Chondrocyte (in vitro differentiated cells): ENCODE measurements around the gene SLC20A1. TPM values are rescaled to one million over a fixed set of nuclear protein-coding genes. Genes with fewer than 3 reads are reported as not detected.

Experiments used
- DNase-seq: peaks from one replicate; pipeline ENCODE4 v3.0.0; 2021; ENCODE audit warnings: mixed read lengths, low spot score
- H3K27ac Mint-ChIP-seq: one replicate; pipeline ENCODE4 v1.8.0; 2021; ENCODE audit warnings: mild to moderate bottlenecking, moderate library complexity, mixed read lengths; ENCODE audit not compliant: unreplicated experiment
- H3K27me3 Mint-ChIP-seq: 2 replicates; pipeline ENCODE4 v1.8.0; 2021; ENCODE audit warnings: low read depth, mixed read lengths
- H3K36me3 Mint-ChIP-seq: 2 replicates; pipeline ENCODE4 v1.8.0; 2021; ENCODE audit warnings: low read depth, mixed read lengths
- H3K4me1 Mint-ChIP-seq: 2 replicates; pipeline ENCODE4 v1.8.0; 2021; ENCODE audit warnings: low read depth, mild to moderate bottlenecking, mixed read lengths
- H3K4me3 Mint-ChIP-seq: one replicate; pipeline ENCODE4 v1.8.0; 2021; ENCODE audit warnings: mild to moderate bottlenecking, moderate library complexity, mixed read lengths; ENCODE audit not compliant: unreplicated experiment
- H3K9me3 Mint-ChIP-seq: 2 replicates; pipeline ENCODE4 v1.8.0; 2021; ENCODE audit warnings: low read depth, mixed read lengths
- CTCF ChIP-seq: fragments of 200-600 bp; sonication (generic); IDR thresholded peaks from 2 replicates; pipeline ENCODE4 v1.5.0; 2021; ENCODE audit warnings: antibody characterized with exemption, mild to moderate bottlenecking, moderate library complexity
- total RNA-seq: library from RNA; stranded (reverse); gene quantifications from 3 replicates; pipeline ENCODE4 v1.2.1, GENCODE V29; 2021

Gene SLC20A1
- total RNA-seq, 1 donor from 2014 or later: 62.2 TPM

- no peak overlapping the region for H3K27ac Mint-ChIP-seq
- TF ChIP-seq CTCF: no peak
- no peaks in the 10 kb centered on the region for H3K9me3 Mint-ChIP-seq
- DNase-seq: no peak
- H3K4me3 Mint-ChIP-seq: no peak overlapping the region
- H3K27me3 Mint-ChIP-seq: no peaks in the 10 kb centered on the region
- H3K4me1 Mint-ChIP-seq: peaks cover 6% of the 10 kb centered on the region
- H3K36me3 Mint-ChIP-seq: no peaks in the 10 kb centered on the region
Measured at GRCh38 chr2:112686348-112687217, 40.8 kb downstream of the SLC20A1 start.

GRCh38 chr2:112687522-112687921 is 41.8 kb downstream of the SLC20A1 start:
- no peaks in the 10 kb centered on the region for H3K27me3 Mint-ChIP-seq
- H3K9me3 Mint-ChIP-seq: no peaks in the 10 kb centered on the region
- peaks cover 14% of the 10 kb centered on the region for H3K4me1 Mint-ChIP-seq
- H3K27ac Mint-ChIP-seq: no peak overlapping the region
- TF ChIP-seq CTCF: no peak
- no peak for DNase-seq
- no peak overlapping the region for H3K4me3 Mint-ChIP-seq
- H3K36me3 Mint-ChIP-seq: no peaks in the 10 kb centered on the region

- Mint-ChIP-seq H3K4me1 (peaks cover 20% of the 10 kb centered on the region), H3K9me3 (no peaks in the 10 kb centered on the region), H3K27ac (no peak overlapping the region), H3K36me3 (no peaks in the 10 kb centered on the region), H3K27me3 (no peaks in the 10 kb centered on the region), H3K4me3 (no peak overlapping the region)
- no peak for TF ChIP-seq CTCF
- DNase-seq: no peak
Measured at GRCh38 chr2:112688086-112688880, 42.5 kb downstream of the SLC20A1 start.

GRCh38 chr2:112690853-112691401 is 45.2 kb downstream of the SLC20A1 start:
- Mint-ChIP-seq H3K36me3 (no peaks in the 10 kb centered on the region), H3K9me3 (no peaks in the 10 kb centered on the region), H3K4me1 (peaks cover 20% of the 10 kb centered on the region), H3K27me3 (no peaks in the 10 kb centered on the region), H3K27ac (no peak overlapping the region), H3K4me3 (no peak overlapping the region)
- peak; percentile 83 for TF ChIP-seq CTCF
- DNase-seq: no peak

GRCh38 chr2:112691881-112692281 is 46.1 kb downstream of the SLC20A1 start:
- no peak for DNase-seq
- Mint-ChIP-seq H3K4me1 (peaks cover 20% of the 10 kb centered on the region), H3K36me3 (no peaks in the 10 kb centered on the region), H3K4me3 (no peak overlapping the region), H3K27ac (no peak overlapping the region), H3K27me3 (no peaks in the 10 kb centered on the region), H3K9me3 (no peaks in the 10 kb centered on the region)
- TF ChIP-seq CTCF: no peak
